ENCODE measurements around the gene GALNTL6. TPM values are rescaled to one million over a fixed set of nuclear protein-coding genes. Genes with fewer than 3 reads are reported as not detected.

GALNTL6 gene
- total RNA-seq, 1 donor from 2014 or later = not detected

DNA sequence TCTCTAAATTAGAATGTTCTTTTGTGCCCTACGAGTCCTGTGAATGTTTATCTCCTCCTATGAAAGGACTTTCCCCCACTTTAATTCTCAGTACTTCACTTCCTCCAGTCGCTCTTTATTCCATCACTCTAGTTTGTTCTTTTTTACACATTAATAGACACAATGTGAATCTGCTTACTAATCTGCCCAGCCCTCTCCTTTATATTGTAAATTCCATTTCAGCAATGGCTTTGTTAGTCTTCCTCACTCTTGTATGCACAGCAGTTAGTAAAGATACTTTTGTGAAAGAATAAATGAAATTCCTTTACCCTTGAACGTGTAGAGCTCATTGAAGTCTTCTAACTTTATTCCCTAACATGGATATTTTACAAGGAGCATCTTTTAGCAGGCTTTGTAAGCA is 255.3 kb downstream of the GALNTL6 start:
- intact Hi-C loops (cut with micrococcal nuclease) = no loop called here
- Histone ChIP-seq H3K36me3 (no peaks in the 10 kb centered on the region), H3K27me3 (ENCODE audit: low read depth) (no peaks in the 10 kb centered on the region), H3K9me3 (replicated peaks) (no peaks in the 10 kb centered on the region), H3K4me3 (no peak overlapping the region), H3K27ac (replicated peaks) (no peak overlapping the region), H3K4me1 (no peaks in the 10 kb centered on the region)
- TF ChIP-seq, protein P1, sequence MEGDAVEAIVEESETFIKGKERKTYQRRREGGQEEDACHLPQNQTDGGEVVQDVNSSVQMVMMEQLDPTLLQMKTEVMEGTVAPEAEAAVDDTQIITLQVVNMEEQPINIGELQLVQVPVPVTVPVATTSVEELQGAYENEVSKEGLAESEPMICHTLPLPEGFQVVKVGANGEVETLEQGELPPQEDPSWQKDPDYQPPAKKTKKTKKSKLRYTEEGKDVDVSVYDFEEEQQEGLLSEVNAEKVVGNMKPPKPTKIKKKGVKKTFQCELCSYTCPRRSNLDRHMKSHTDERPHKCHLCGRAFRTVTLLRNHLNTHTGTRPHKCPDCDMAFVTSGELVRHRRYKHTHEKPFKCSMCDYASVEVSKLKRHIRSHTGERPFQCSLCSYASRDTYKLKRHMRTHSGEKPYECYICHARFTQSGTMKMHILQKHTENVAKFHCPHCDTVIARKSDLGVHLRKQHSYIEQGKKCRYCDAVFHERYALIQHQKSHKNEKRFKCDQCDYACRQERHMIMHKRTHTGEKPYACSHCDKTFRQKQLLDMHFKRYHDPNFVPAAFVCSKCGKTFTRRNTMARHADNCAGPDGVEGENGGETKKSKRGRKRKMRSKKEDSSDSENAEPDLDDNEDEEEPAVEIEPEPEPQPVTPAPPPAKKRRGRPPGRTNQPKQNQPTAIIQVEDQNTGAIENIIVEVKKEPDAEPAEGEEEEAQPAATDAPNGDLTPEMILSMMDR (IDR thresholded peaks at IDR 0.05; ENCODE audit: borderline replicate concordance) = no peak
- no peak for DNase-seq

DNA sequence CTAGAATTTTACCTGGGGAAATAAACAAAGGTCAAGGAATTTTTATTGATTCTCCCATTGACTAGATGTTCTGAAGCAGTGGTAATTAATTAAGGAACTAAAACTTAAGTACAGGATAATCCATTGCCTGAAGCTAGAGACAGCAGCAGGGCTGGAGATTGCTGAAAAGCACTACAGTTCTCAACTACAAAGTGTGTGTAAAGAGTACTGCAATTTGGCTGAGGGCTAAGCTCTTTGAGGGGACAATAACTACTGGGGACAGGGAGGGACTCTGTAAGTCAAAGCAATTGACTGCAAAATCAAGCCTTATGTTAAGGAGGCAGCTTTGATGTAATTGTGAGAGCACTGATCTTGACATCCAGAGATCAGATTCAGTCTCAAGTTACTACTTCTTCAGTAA is 260.4 kb downstream of the GALNTL6 start:
- intact Hi-C loops (cut with micrococcal nuclease) = no loop called here
- H3K27ac ChIP-seq (replicated peaks) = no peak overlapping the region
- no peak overlapping the region for H3K4me3 ChIP-seq
- TF ChIP-seq, protein P1 (IDR thresholded peaks at IDR 0.05; ENCODE audit: borderline replicate concordance) = no peak
- H3K27me3 ChIP-seq (ENCODE audit: low read depth) = no peaks in the 10 kb centered on the region
- no peaks in the 10 kb centered on the region for H3K36me3 ChIP-seq
- no peaks in the 10 kb centered on the region for H3K4me1 ChIP-seq
- H3K9me3 ChIP-seq (replicated peaks) = no peaks in the 10 kb centered on the region
- no peak for DNase-seq

GRCh38 chr4:172083272-172083671 is 270.1 kb downstream of the GALNTL6 start:
- no peak for DNase-seq

GRCh38 chr4:172088556-172088955 is 275.4 kb downstream of the GALNTL6 start:
- Histone ChIP-seq H3K4me3 (no peak overlapping the region), H3K27ac (replicated peaks) (no peak overlapping the region), H3K4me1 (no peaks in the 10 kb centered on the region), H3K27me3 (ENCODE audit: low read depth) (no peaks in the 10 kb centered on the region), H3K9me3 (replicated peaks) (no peaks in the 10 kb centered on the region), H3K36me3 (no peaks in the 10 kb centered on the region)
- intact Hi-C loops (cut with micrococcal nuclease) = no loop called here
- no peak for DNase-seq
- TF ChIP-seq, protein P1 (IDR thresholded peaks at IDR 0.05; ENCODE audit: borderline replicate concordance) = no peak

More at GRCh38 chr4:172083272-172083671, 270.1 kb downstream of the GALNTL6 start:
- no peaks in the 10 kb centered on the region for H3K27me3 ChIP-seq (ENCODE audit: low read depth)
- no peaks in the 10 kb centered on the region for H3K9me3 ChIP-seq (replicated peaks)
- no peak overlapping the region for H3K4me3 ChIP-seq
- TF ChIP-seq, protein P1 (IDR thresholded peaks at IDR 0.05; ENCODE audit: borderline replicate concordance) = no peak
- intact Hi-C loops (cut with micrococcal nuclease) = no loop called here
- H3K4me1 ChIP-seq = no peaks in the 10 kb centered on the region
- no peak overlapping the region for H3K27ac ChIP-seq (replicated peaks)
- H3K36me3 ChIP-seq = no peaks in the 10 kb centered on the region

DNA sequence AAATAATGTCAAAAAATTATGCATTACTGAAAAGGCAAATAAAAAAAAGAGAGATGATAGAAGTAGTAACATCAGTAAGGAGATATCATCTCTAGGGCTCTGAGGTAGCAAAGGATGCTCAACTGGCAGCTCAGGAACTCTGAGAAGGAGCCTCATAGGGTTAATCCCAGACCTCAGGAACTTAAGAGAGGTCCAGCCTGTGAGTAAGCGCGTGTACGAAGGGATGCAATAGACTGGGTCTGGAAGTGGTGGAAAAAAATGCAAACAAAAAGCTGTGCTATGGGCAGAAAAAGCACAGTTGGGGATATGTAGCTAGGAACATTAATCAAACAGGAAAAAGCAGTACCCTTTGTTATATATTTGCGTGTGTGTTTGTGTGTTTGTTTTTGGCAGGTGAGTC is 282.0 kb downstream of the GALNTL6 start:
- no peaks in the 10 kb centered on the region for H3K9me3 ChIP-seq (replicated peaks)
- no peaks in the 10 kb centered on the region for H3K27me3 ChIP-seq (ENCODE audit: low read depth)
- intact Hi-C loops (cut with micrococcal nuclease) = no loop called here
- H3K4me3 ChIP-seq = no peak overlapping the region
- H3K36me3 ChIP-seq = no peaks in the 10 kb centered on the region
- no peaks in the 10 kb centered on the region for H3K4me1 ChIP-seq
- TF ChIP-seq, protein P1 (IDR thresholded peaks at IDR 0.05; ENCODE audit: borderline replicate concordance) = no peak
- H3K27ac ChIP-seq (replicated peaks) = no peak overlapping the region
- DNase-seq = no peak

GRCh38 chr4:172096786-172097185 is 283.6 kb downstream of the GALNTL6 start:
- no peaks in the 10 kb centered on the region for H3K36me3 ChIP-seq
- H3K9me3 ChIP-seq (replicated peaks) = no peaks in the 10 kb centered on the region
- TF ChIP-seq, protein P1 (IDR thresholded peaks at IDR 0.05; ENCODE audit: borderline replicate concordance) = no peak
- DNase-seq = no peak
- H3K27ac ChIP-seq (replicated peaks) = no peak overlapping the region
- intact Hi-C loops (cut with micrococcal nuclease) = no loop called here
- H3K27me3 ChIP-seq (ENCODE audit: low read depth) = no peaks in the 10 kb centered on the region
- H3K4me3 ChIP-seq = no peak overlapping the region
- no peaks in the 10 kb centered on the region for H3K4me1 ChIP-seq

All from left ventricle myocardium inferior (tissue), 1 donor.